GM18507 (cell line): ENCODE data around the gene ALG5.

Experiments used
- DNase-seq: peaks from one replicate; pipeline ENCODE4 v3.0.0; 2011; ENCODE audit warnings: low read depth; ENCODE audit not compliant: insufficient read length; ENCODE audit errors: extremely low spot score
- FAIRE-seq: peaks from 2 replicates; lab custom pipeline; 2011; peaks lifted over from hg19 to GRCh38; lab: Jason Lieb, UNC

ALG5 gene

GRCh38 chr13:36919171-36919832, 79.8 kb downstream of the ALG5 start:
- DNase-seq (no peak), FAIRE-seq (no peak)

GRCh38 chr13:36918246-36919131, 80.7 kb downstream of the ALG5 start:
- DNase-seq (no peak), FAIRE-seq (no peak)

GRCh38 chr13:36917311-36917710, 81.8 kb downstream of the ALG5 start:
- no peak for FAIRE-seq

GRCh38 chr13:36915896-36916640, 83.1 kb downstream of the ALG5 start:
- DNase-seq (no peak), FAIRE-seq (no peak)

More at GRCh38 chr13:36917311-36917710, 81.8 kb downstream of the ALG5 start:
- DNase-seq, result no peak

- no peak for FAIRE-seq
- no peak for DNase-seq
These were observed 84.0 kb downstream of the ALG5 start for GRCh38 chr13:36915106-36915505.

GRCh38 chr13:36914648-36915047, 84.5 kb downstream of the ALG5 start:
- FAIRE-seq, result no peak
- no peak for DNase-seq

GRCh38 chr13:36913463-36913862, 85.7 kb downstream of the ALG5 start:
- FAIRE-seq (no peak), DNase-seq (no peak)

- DNase-seq (no peak), FAIRE-seq (no peak)
These were observed 86.2 kb downstream of the ALG5 start for GRCh38 chr13:36912973-36913372.

GRCh38 chr13:36912369-36912768, 86.8 kb downstream of the ALG5 start:
- no peak for FAIRE-seq
- DNase-seq, result no peak

GRCh38 chr13:36910545-36910944, 88.6 kb downstream of the ALG5 start:
- FAIRE-seq (no peak), DNase-seq (no peak)

- FAIRE-seq, result no peak
- no peak for DNase-seq
These were observed 91.3 kb downstream of the ALG5 start for GRCh38 chr13:36907821-36908220.

GRCh38 chr13:36907266-36907665, 91.9 kb downstream of the ALG5 start:
- DNase-seq (no peak), FAIRE-seq (no peak)

GRCh38 chr13:36905944-36906343, 93.2 kb downstream of the ALG5 start:
- no peak for FAIRE-seq
- no peak for DNase-seq

GRCh38 chr13:36903925-36904595, 95.1 kb downstream of the ALG5 start:
- DNase-seq (no peak), FAIRE-seq (no peak)
